Upper lobe of left lung (tissue), 6 donors: Measurements from ENCODE around the gene BBS5. TPM values are rescaled to one million over a fixed set of nuclear protein-coding genes. Genes with fewer than 3 reads are reported as not detected.

Experiments
- ATAC-seq, 2 donors: fragments of 200-7000 bp; cut with Tn5 transposase; one replicate each; pipeline ENCODE4 v1.9.1; 2022; ENCODE audit warnings: mild to moderate bottlenecking in 2 of 2, moderate library complexity in 2 of 2; ENCODE audit not compliant: low FRiP score in 2 of 2
- DNase-seq, 2 donors: peaks; one replicate each; pipeline ENCODE4 v3.0.0-alpha.2; 2019 to 2020
- H3K27ac ChIP-seq, 4 donors: fragments of 200-600 bp; sonication (generic); one replicate each; pipeline ENCODE4 v1.5.1; 2016 to 2019
- H3K27me3 ChIP-seq, 4 donors: fragments of 200-600 bp; sonication (generic); one replicate each; pipeline ENCODE4 v1.5.1; 2017 to 2019
- H3K36me3 ChIP-seq, 4 donors: fragments of 200-600 bp; sonication (generic); one replicate each; pipeline ENCODE4 v1.5.1; 2016 to 2019
- H3K4me1 ChIP-seq, 4 donors: fragments of 200-600 bp; sonication (generic); one replicate each; pipeline ENCODE4 v1.5.1; 2018 to 2019
- H3K4me3 ChIP-seq, 4 donors: fragments of 200-600 bp; sonication (generic); one replicate each; pipeline ENCODE4 v1.5.1; 2017 to 2019; ENCODE audit warnings: mild to moderate bottlenecking in 2 of 4, moderate library complexity in 1 of 4
- H3K9me3 ChIP-seq, 4 donors: fragments of 200-600 bp; sonication (generic); one replicate each; pipeline ENCODE4 v1.5.1; 2018 to 2019
- EP300 ChIP-seq, 4 donors: sonication (generic); formaldehyde crosslinking; IDR thresholded peaks; one replicate each; pipeline ENCODE4 v1.5.1; 2017; ENCODE audit warnings: antibody characterized with exemption in 4 of 4, control low read depth in 2 of 4
- POLR2A ChIP-seq, 4 donors: fragments of 450-650 bp; IDR thresholded peaks; one replicate each; pipeline ENCODE4 v1.5.1; 2016 to 2017; ENCODE audit warnings: antibody characterized with exemption in 4 of 4, mild to moderate bottlenecking in 2 of 4
- POLR2AphosphoS5 ChIP-seq, 2 donors: sonication (generic); formaldehyde crosslinking; IDR thresholded peaks; one replicate each; pipeline ENCODE4 v1.5.1; 2017; ENCODE audit warnings: antibody characterized with exemption in 2 of 2
- whole genome bisulfite sequencing, 2 donors: methylation state at CpG; one replicate each; pipeline ENCODE4 v1.1.5; 2017 to 2018; 5-methylcytosine and 5-hydroxymethylcytosine counted together
- total RNA-seq, 6 donors: library from RNA; depleted of rRNA in 4 of 6; stranded (reverse); fragments of >200 nt in 4 of 6; gene quantifications; one replicate each; pipeline versions ENCODE4 v1.1.0 to v1.2.1, GENCODE V29; 2016 to 2021
- TF ChIP-seq, protein P1 (sequence below), 6 experiments: fragments of 450-650 bp in 4 of 6; fragments of 200-600 bp in 2 of 6; sonication (generic) in 2 of 6; IDR thresholded peaks; one replicate each; pipeline ENCODE4 v1.5.1; 2016 to 2019; ENCODE audit warnings: antibody characterized with exemption in 6 of 6
- donor health status: DM: no; HTN: no; CAD: no; lungs with moderate emphysema.
- donor health status: DM: no; HTN: yes; CAD: no; lungs with severe emphysema.

The BBS5 gene
- total RNA-seq, 6 donors from 2014 or later: 5.8 to 20.8 (median 7.2) TPM

DNA sequence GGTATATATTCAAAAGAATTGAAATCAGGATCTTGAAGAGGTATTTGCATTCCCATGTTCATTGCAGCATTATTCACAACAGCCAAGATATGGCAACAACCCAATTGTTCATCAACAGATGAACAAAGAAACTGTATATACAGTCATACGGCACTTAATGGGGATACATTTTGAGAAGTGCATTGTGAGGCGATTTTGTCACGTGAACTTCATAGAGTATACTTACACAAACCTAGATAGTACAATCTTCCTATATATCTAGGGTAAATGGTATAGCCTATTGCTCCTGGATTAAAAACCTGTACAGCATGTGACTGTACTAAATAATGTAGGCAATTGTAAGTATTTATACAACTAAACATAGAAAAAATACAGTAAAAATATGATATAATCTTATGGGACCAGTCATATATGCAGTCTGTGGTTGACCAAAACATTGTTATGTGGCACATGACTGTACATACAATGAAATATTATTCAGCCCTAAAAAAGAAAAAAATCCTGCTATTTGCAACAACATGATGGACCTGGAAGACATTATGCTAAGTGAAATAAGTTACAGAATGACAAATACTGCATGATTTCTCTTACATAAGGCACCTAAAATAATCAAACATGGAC is 9.2 kb upstream of the BBS5 start:
- H3K27me3 ChIP-seq: no peaks in the 10 kb centered on the region

DNA sequence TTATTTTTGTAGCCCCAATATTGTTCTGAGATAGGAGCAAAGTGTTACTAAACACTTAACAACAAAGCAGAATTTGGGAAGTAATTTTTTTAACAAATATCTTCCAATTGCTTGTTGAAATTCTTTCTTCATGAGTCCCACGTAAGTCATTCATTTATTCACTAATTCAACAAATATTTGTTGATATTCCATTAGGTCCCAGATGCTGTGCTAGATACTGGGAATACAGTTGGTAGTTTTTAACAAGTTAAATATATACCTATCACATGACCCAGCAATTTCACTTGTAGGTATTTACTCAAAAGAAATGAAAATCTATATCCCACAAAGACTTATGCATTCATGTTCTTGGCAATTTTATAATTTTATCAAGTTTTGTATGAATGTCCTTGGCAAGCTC is 7.0 kb upstream of the BBS5 start:
- H3K4me1 ChIP-seq: no peaks in the 10 kb centered on the region
- ATAC-seq: no peak
- no peaks in the 10 kb centered on the region for H3K27me3 ChIP-seq
- no peaks in the 10 kb centered on the region for H3K36me3 ChIP-seq
- H3K9me3 ChIP-seq: no peaks in the 10 kb centered on the region
- TF ChIP-seq POLR2A (IDR thresholded peaks at IDR 0.05) (no peak), EP300 (IDR thresholded peaks at IDR 0.05) (no peak), POLR2AphosphoS5 (IDR thresholded peaks at IDR 0.05) (no peak)
- TF ChIP-seq, protein P1, sequence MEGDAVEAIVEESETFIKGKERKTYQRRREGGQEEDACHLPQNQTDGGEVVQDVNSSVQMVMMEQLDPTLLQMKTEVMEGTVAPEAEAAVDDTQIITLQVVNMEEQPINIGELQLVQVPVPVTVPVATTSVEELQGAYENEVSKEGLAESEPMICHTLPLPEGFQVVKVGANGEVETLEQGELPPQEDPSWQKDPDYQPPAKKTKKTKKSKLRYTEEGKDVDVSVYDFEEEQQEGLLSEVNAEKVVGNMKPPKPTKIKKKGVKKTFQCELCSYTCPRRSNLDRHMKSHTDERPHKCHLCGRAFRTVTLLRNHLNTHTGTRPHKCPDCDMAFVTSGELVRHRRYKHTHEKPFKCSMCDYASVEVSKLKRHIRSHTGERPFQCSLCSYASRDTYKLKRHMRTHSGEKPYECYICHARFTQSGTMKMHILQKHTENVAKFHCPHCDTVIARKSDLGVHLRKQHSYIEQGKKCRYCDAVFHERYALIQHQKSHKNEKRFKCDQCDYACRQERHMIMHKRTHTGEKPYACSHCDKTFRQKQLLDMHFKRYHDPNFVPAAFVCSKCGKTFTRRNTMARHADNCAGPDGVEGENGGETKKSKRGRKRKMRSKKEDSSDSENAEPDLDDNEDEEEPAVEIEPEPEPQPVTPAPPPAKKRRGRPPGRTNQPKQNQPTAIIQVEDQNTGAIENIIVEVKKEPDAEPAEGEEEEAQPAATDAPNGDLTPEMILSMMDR (IDR thresholded peaks at IDR 0.05): no peak
- H3K4me3 ChIP-seq: no peak overlapping the region
- 77 to 84% methylated on average over 1 of the region's 1 CpG for WGBS, 2 donors
- DNase-seq: no peak
- H3K27ac ChIP-seq: no peak overlapping the region

More for the DNA sequence above, 9.2 kb upstream of the BBS5 start:
- H3K4me3 ChIP-seq: no peak overlapping the region
- no peaks in the 10 kb centered on the region for H3K4me1 ChIP-seq
- no peak overlapping the region for H3K27ac ChIP-seq
- DNase-seq (no peak), ATAC-seq (no peak)
- TF ChIP-seq POLR2A (IDR thresholded peaks at IDR 0.05) (no peak), POLR2AphosphoS5 (IDR thresholded peaks at IDR 0.05) (no peak), EP300 (IDR thresholded peaks at IDR 0.05) (no peak)
- TF ChIP-seq, protein P1 (IDR thresholded peaks at IDR 0.05): no peak
- H3K36me3 ChIP-seq: no peaks in the 10 kb centered on the region
- 62 to 70% methylated on average over 3 of the region's 3 CpGs for WGBS, 2 donors
- H3K9me3 ChIP-seq: no peaks in the 10 kb centered on the region

DNA sequence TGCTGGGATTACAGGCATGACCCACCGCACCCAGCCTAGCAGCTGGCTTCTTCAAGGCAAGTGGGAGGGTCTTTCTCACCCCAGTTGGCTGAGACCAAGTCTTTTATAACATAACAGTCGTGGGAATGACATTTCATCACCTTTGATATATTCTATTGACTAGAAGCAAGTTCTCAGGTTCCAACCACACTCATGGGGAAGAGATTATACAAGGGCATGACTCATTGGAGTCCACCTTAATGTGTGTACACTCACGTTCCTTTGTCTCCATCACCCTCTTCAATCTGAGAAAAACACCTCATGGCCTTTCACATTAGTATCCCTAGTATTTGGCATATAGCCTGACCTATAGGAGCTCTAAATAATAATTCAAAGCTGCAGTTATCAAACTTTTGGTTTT is 2.8 kb upstream of the BBS5 start:
- DNase-seq (no peak), ATAC-seq (no peak)
- H3K9me3 ChIP-seq: no peaks in the 10 kb centered on the region
- H3K4me3 ChIP-seq: no peak overlapping the region
- no peaks in the 10 kb centered on the region for H3K36me3 ChIP-seq
- 75 to 83% methylated on average over 3 of the region's 3 CpGs for WGBS, 2 donors
- H3K4me1 ChIP-seq: peaks cover 0 to 8% (median 4%) of the 10 kb centered on the region in 4 donors
- no peaks in the 10 kb centered on the region for H3K27me3 ChIP-seq
- H3K27ac ChIP-seq: no peak overlapping the region
- TF ChIP-seq, protein P1 (IDR thresholded peaks at IDR 0.05): no peak
- TF ChIP-seq POLR2AphosphoS5 (IDR thresholded peaks at IDR 0.05) (no peak), POLR2A (IDR thresholded peaks at IDR 0.05) (no peak), EP300 (IDR thresholded peaks at IDR 0.05) (no peak)

DNA sequence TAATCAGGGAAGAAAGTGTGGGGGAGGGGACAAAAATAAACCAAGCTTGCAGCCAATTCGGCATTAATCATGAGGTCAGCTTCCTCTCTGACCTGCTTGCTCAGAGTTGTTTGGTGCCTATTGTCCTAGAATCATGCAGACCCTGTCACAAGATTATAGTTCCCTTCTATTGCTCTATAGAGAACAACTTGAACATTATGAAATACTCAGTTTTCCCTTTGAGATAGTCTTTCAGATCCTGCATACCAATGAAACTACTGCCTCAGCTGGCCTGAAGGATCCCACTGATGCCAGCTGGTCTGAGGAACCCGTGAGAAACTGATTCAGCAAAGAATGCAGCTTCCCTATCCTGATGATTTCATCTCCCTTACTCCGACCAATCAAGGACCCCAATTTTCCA is 955 bp upstream of the BBS5 start:
- TF ChIP-seq POLR2A (IDR thresholded peaks at IDR 0.05): peak in 1 of 4 donors; percentile 26
- TF ChIP-seq, protein P1 (IDR thresholded peaks at IDR 0.05): no peak
- H3K4me3 ChIP-seq: no peak overlapping the region
- peak overlapping the region in 3 of 4 donors; percentile 70 to 83 (median 77) for H3K27ac ChIP-seq
- H3K4me1 ChIP-seq: peaks cover 0 to 8% (median 4%) of the 10 kb centered on the region in 4 donors
- no peaks in the 10 kb centered on the region for H3K27me3 ChIP-seq
- no peak for DNase-seq
- H3K36me3 ChIP-seq: peaks cover 0 to 4% (median 0%) of the 10 kb centered on the region in 4 donors
- ATAC-seq: peak in 1 of 2 donors; percentile 63
- H3K9me3 ChIP-seq: no peaks in the 10 kb centered on the region
- 56 to 62% methylated on average over 3 of the region's 3 CpGs for WGBS, 2 donors

DNA sequence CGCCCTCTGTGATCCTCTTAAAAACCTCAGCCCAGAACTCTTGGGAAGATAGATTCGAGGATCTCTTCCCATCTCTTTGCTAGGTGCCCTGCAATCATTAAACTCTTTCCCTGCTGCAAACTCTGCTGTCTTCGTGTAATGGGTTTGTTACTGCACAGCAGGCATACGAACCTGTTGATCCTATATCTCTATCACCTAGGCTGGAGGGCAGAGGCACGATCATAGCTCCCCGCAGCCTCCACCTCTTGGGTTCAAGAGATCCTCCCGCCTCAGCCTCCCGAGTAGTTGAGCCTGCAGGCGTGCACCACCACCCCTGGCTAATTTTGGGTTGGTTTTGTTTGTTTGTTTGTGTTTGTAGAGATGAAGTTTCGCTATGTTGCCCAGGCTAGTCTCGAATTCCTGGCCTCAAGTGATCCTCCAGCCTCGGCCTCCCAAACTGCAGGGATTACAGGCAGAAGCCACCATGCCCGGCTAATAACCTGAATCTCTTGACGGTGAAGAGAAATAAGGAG is 493 bp upstream of the BBS5 start:
- no peak for ATAC-seq
- no peaks in the 10 kb centered on the region for H3K27me3 ChIP-seq
- no peak for TF ChIP-seq POLR2A (IDR thresholded peaks at IDR 0.05)
- TF ChIP-seq, protein P1 (IDR thresholded peaks at IDR 0.05): no peak
- TF ChIP-seq POLR2AphosphoS5 (IDR thresholded peaks at IDR 0.05): no peak
- H3K4me3 ChIP-seq: peak overlapping the region; percentile 63 to 92 (median 76)
- peak overlapping the region; percentile 48 to 83 (median 74) for H3K27ac ChIP-seq
- WGBS, 2 donors: 76% methylated on average over 14 of the region's 14 CpGs
- H3K9me3 ChIP-seq: no peaks in the 10 kb centered on the region
- peaks cover 0 to 8% (median 0%) of the 10 kb centered on the region in 4 donors for H3K36me3 ChIP-seq
- DNase-seq: no peak
- peaks cover 0 to 8% (median 4%) of the 10 kb centered on the region in 4 donors for H3K4me1 ChIP-seq
